BE2C (cell line): Measurements from ENCODE around the gene BAHCC1.

ENCODE experiments used
- DNase-seq: peaks from one replicate; pipeline ENCODE4 v3.0.0-alpha.2; 2020
- H3K27me3 ChIP-seq: fragments of 250-450 bp; sonication (Bioruptor Pico); 2 replicates; pipeline ENCODE4 v1.5.1; 2020; ENCODE audit warnings: mild to moderate bottlenecking
- H3K36me3 ChIP-seq: fragments of 250-450 bp; sonication (Bioruptor Pico); 2 replicates; pipeline ENCODE4 v1.5.1; 2020; ENCODE audit warnings: mild to moderate bottlenecking
- H3K4me1 ChIP-seq: fragments of 250-450 bp; sonication (Bioruptor Pico); 2 replicates; pipeline ENCODE4 v1.5.1; 2020
- H3K4me3 ChIP-seq: 2 replicates; pipeline ENCODE4 v1.5.1; 2011; ENCODE audit warnings: low read depth, low read length
- H3K9me3 ChIP-seq: fragments of 250-450 bp; sonication (Bioruptor Pico); 2 replicates; pipeline ENCODE4 v1.5.1; 2020
- CTCF ChIP-seq: IDR thresholded peaks from 2 replicates; pipeline ENCODE4 v1.5.1; 2012; ENCODE audit warnings: mild to moderate bottlenecking, low read depth, low read length

BAHCC1 gene

GRCh38 chr17:81489998-81490992 is 95.0 kb downstream of the BAHCC1 start:
- Histone ChIP-seq H3K9me3 (no peaks in the 10 kb centered on the region), H3K36me3 (no peaks in the 10 kb centered on the region), H3K4me3 (no peak overlapping the region), H3K27me3 (no peaks in the 10 kb centered on the region), H3K4me1 (peaks cover 12% of the 10 kb centered on the region)
- DNase-seq: no peak
- 0 out of 2 replicates have a peak, but pooled peaks have one; percentile 11 for TF ChIP-seq CTCF

- Histone ChIP-seq H3K4me1 (peaks cover 12% of the 10 kb centered on the region), H3K9me3 (no peaks in the 10 kb centered on the region), H3K36me3 (no peaks in the 10 kb centered on the region), H3K27me3 (no peaks in the 10 kb centered on the region), H3K4me3 (no peak overlapping the region)
- no peak for DNase-seq
- no peak for TF ChIP-seq CTCF
Measured at GRCh38 chr17:81491181-81491581, 95.9 kb downstream of the BAHCC1 start.

- no peak for TF ChIP-seq CTCF
- no peak overlapping the region for H3K4me3 ChIP-seq
- peaks cover 12% of the 10 kb centered on the region for H3K4me1 ChIP-seq
- DNase-seq: no peak
- H3K36me3 ChIP-seq: no peaks in the 10 kb centered on the region
- no peaks in the 10 kb centered on the region for H3K27me3 ChIP-seq
- no peaks in the 10 kb centered on the region for H3K9me3 ChIP-seq
Measured at GRCh38 chr17:81491761-81492160, 96.5 kb downstream of the BAHCC1 start.

GRCh38 chr17:81492202-81492601 is 96.9 kb downstream of the BAHCC1 start:
- no peak for TF ChIP-seq CTCF
- no peak for DNase-seq
- no peaks in the 10 kb centered on the region for H3K27me3 ChIP-seq

DNA sequence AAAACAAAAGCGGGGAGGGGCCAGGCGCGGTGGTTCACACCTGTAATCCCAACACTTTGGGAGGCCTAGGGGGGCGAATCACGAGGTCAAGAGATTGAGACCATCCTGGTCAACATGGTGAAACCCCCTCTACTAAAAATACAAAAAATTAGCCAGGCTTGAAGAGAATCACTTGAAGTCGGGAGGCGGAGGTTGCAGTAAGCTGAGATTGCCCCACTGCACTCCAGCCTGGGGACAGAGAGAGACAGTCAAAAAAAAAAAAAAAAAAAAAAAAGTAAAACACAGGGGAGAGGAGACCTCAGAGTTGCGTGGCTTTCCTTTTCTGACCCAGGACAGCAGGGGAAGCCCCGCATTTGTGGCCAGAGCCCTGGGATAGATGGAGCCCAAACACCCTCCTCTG is 97.4 kb downstream of the BAHCC1 start:
- peaks cover 12% of the 10 kb centered on the region for H3K4me1 ChIP-seq
- H3K4me3 ChIP-seq: no peak overlapping the region
- no peak for DNase-seq
- no peaks in the 10 kb centered on the region for H3K9me3 ChIP-seq
- H3K36me3 ChIP-seq: no peaks in the 10 kb centered on the region
- no peaks in the 10 kb centered on the region for H3K27me3 ChIP-seq
- no peak for TF ChIP-seq CTCF

More at GRCh38 chr17:81492202-81492601, 96.9 kb downstream of the BAHCC1 start:
- Histone ChIP-seq H3K36me3 (no peaks in the 10 kb centered on the region), H3K9me3 (no peaks in the 10 kb centered on the region), H3K4me1 (peaks cover 12% of the 10 kb centered on the region), H3K4me3 (no peak overlapping the region)
